Occipital lobe (tissue), 2 donors: Measurements from ENCODE around the gene DHRS12. TPM values are rescaled to one million over a fixed set of nuclear protein-coding genes. Genes with fewer than 3 reads are reported as not detected.

Experiments used
- DNase-seq: peaks from one replicate; lab custom pipeline; 2025; lab: John Stamatoyannopoulos, UW
- total RNA-seq: library from RNA; depleted of rRNA; stranded (reverse); fragments of >200 nt; gene quantifications from one replicate; pipeline ENCODE4 v1.2.3, GENCODE V29; 2014

DHRS12 gene
- total RNA-seq, 1 donor from 2014 or later, result 5.6 TPM

DNA sequence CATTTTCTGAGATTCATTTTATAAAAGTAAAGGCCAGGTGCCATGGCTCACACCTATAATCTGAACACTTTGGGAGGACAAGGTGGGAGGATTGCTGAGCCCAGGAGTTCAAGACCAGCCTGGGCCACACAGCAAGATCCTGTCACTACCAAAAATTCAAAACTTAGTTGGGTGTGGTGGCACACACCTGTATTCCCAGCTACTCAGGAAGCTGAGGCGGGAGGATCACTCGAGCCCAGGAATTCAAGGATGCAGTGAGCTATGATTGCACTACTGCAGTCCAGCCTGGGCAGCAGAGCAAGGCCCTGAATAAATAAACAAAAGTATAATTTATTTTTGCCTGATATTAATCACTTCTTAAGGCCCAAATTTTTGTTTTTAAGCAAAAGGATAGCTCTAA, 40.5 kb downstream of the DHRS12 start:
- no peak for DNase-seq

- DNase-seq, result no peak
Observed at GRCh38 chr13:51761643-51762350, 42.2 kb downstream of the DHRS12 start.

DNA sequence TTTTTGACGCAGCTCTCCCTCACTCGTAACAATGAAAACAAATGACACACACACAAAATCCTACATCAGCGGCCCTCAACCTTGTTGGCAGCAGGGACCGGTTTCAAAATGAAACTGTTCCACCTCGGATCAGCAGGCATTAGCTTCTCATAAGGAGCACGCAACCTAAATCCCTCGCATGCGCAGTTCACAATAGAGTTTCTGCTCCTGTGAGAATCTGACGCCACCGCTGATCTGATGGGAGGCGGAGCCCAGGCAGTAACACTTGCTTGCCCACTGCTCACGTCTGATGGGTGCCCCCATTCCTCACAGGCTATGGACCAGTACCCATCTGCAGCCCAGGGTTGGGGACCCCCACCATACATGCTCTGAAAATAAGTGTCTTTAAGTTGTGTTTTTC, 43.4 kb downstream of the DHRS12 start:
- peak; percentile 79 for DNase-seq

DNA sequence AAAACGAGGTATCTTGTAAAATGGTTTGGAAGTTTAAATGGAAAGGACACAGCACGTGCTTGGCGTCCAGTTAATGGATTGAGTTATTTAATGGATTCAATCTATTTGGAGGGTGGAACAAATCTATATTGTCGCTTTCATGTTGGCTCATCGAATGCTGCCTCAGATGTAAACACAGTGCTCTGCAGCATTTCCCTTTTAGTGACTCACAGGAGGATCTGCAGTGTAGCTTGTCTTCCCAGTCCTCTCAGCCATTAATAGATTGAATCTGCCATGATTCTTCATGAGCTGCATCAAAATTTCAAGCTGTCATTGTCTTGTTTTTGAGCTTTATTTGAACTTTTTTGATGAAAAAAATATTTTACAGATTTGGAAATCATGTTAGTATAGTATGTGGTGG, 44.7 kb downstream of the DHRS12 start:
- DNase-seq, result no peak

- DNase-seq, result no peak
Observed at GRCh38 chr13:51758691-51759090, 45.3 kb downstream of the DHRS12 start.

GRCh38 chr13:51756651-51757050, 47.3 kb downstream of the DHRS12 start:
- DNase-seq, result no peak

GRCh38 chr13:51747438-51748434, 56.2 kb downstream of the DHRS12 start:
- no peak for DNase-seq

DNA sequence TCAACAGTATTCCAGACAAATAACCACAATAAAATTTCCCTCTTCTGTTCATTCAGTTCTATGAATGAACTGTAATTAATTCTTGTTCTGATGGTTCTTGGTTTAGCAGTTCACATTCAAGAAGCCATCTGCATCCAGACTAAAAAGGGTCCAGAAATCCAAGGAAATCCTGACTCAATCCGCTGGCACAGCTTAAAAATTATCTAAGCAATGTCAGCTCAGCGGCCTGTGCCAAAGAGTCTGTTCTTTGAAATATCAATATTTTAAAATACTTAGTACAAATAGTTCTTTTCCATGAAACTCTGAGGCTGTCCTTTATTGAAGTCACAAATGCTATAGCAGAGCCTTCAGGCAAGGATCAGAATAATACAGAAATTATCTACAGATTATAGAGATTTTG, 57.2 kb downstream of the DHRS12 start:
- no peak for DNase-seq

- DNase-seq, result no peak
Observed at GRCh38 chr13:51745243-51745642, 58.7 kb downstream of the DHRS12 start.

DNA sequence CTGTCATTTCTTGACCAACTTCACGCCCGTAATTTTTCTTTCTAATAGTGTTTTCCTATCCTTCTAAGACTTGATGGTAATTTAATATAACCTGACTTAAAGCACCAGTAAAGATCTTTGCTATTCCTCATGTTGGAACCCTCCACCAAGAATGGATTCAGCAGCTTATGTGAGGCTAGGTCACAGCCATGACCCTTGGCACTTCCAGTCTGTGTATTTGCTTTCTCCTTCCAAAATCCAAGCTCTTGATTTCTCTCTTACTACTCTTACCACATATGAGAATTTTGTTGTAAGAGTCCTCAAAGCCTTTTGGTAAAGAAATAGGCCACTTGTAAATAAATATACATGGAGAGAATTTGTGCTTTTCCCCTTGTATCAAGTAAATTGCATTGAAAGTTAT, 61.4 kb downstream of the DHRS12 start:
- no peak for DNase-seq

GRCh38 chr13:51742031-51742430, 61.9 kb downstream of the DHRS12 start:
- DNase-seq, result no peak

DNA sequence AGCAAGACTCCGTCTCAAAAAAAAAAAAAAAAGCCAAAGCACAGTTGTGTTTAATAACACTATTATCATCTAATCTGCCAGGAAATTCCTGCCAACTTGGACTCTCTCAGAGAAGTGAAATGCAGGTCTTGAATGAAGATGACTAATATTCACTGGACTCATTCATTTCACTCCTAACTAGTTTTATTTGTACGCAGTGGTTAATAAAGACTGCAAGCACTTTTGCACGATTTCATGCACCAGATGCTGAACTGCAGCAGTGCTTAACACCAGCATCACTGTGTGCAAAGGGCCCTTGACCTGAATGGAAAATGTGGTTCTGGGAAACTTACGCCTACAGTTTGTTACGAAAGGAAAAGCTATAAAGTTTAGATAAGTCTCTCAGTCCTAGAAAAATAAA, 63.3 kb downstream of the DHRS12 start:
- no peak for DNase-seq

GRCh38 chr13:51739027-51739764, 64.8 kb downstream of the DHRS12 start:
- DNase-seq, result no peak

- DNase-seq, result no peak
Observed at GRCh38 chr13:51738226-51738905, 65.6 kb downstream of the DHRS12 start.

DNA sequence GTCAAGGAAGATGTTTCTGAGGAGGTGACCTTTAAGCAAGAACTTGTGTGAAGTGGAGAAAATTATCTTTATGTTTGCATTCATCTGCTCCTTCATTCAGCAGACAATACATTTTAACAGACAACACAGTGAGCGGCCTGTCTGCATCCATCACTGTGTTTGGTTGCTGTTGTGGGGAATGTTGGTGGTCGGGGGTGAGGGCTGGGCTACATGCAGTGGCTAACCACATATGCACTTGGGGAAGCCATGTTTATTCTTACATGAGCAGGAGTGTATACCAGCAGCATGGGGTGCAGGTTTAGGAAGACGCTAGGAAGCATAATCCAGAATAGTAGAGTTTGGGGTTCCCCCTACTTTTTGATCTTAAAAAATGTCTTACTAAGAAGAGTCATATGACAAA, 66.4 kb downstream of the DHRS12 start:
- no peak for DNase-seq

DNA sequence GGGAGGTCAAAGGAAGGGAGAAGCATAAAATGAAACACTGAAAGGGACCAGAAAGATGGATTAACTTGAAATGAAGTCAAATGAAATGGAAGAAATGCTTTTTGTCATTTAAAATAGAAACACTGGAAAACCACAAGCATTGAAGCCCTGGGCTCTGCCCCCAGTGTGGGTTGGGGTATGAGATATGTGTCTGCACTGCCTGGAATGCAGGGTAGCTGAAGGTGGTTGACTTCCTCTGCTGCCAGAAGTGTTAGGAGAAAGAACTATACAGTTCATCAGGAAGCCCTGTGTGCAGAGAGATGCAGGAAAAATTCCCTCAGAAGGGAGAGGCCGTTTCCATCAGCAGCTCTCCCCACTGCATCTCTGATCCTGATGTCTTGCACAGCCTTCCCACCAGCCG, 69.2 kb downstream of the DHRS12 start:
- no peak for DNase-seq

GRCh38 chr13:51733374-51734298, 70.3 kb downstream of the DHRS12 start:
- no peak for DNase-seq

- no peak for DNase-seq
Observed at GRCh38 chr13:51731759-51732158, 72.2 kb downstream of the DHRS12 start.

GRCh38 chr13:51730927-51731326, 73.0 kb downstream of the DHRS12 start:
- no peak for DNase-seq

DNA sequence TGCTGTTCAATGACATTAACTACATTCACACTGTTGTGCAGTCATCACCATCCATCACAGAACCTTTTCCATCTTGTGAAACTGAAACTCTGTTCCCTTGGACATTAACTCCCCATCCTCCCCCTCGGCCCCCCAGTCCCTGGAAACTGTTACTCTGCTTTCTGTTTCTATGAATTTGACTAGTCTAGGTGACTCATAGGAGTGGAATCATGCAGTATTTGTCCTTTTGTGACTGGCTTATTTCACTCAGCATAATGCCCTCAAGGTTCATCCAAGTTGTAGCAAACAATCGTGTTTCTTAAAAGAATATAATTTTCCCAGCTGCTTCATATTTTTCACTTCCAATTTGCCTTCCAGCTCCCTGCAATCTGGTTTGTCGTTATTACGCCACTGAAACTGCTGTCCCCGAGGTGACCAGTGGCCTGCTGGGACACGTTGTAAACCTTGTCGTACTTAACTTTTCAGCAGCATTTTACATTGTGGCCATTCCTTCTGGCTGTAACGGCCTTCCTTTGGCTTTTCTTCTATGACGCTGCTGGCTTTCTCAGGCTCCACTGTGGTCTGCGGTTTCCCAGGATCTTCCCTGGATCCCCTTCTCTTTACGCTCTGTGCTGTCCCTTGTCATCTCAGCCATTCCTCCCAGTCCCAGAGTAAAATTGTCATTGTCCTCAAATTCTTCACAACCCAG, 74.0 kb downstream of the DHRS12 start:
- DNase-seq, result no peak
